ENCODE data around the gene TTC29.
"Not testable (repeated sequence)": the region's sequence is repeated elsewhere in the genome, so short reads cannot be mapped to it uniquely, and the experiment has no call there.

TTC29 gene

DNA sequence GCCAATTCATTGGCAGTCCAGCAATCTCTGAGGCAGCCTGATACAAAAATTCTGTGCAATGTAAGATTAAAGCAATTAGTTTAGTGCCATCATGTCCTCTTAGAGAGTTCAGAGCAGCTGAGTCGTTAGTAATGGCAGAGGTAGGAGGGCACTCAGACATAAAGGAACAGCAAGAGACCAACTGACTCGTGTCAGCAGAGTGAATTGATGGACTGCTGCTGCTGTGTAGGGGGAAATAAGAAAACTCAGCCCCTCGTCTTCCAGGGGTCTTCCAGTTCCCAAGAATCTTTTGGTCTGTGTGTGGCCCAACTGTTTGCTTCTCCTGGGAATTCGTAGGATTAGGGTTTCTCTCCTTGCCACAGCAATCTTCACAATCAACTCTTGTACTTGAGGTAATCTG lies 100.9 kb downstream of the TTC29 start:
- no peak overlapping the region for H3K4me3 ChIP-seq (ENCODE audit: low read depth, low read length)
- DNase-seq (ENCODE audit: low read depth) = no peak

DNA sequence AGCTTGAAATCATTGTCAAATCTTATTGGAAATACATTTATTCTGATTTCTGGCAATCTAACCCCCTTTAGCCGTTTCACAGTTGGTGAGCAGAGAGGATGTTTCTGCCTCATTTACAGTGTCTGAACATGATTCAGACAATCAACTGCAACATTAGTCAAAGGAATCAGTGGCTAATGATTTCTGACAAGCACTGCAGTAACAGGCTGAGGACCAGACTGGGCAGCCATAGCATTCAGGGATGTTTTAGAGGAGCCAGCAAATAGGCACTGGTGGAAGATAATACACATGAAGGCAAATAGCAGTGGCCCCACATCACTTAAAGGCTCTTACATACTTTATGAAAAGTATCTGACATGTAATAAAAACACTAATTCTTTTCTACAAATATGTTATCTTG lies 102.8 kb downstream of the TTC29 start:
- DNase-seq (ENCODE audit: low read depth) = no peak
- TF ChIP-seq, protein P1, sequence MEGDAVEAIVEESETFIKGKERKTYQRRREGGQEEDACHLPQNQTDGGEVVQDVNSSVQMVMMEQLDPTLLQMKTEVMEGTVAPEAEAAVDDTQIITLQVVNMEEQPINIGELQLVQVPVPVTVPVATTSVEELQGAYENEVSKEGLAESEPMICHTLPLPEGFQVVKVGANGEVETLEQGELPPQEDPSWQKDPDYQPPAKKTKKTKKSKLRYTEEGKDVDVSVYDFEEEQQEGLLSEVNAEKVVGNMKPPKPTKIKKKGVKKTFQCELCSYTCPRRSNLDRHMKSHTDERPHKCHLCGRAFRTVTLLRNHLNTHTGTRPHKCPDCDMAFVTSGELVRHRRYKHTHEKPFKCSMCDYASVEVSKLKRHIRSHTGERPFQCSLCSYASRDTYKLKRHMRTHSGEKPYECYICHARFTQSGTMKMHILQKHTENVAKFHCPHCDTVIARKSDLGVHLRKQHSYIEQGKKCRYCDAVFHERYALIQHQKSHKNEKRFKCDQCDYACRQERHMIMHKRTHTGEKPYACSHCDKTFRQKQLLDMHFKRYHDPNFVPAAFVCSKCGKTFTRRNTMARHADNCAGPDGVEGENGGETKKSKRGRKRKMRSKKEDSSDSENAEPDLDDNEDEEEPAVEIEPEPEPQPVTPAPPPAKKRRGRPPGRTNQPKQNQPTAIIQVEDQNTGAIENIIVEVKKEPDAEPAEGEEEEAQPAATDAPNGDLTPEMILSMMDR (IDR thresholded peaks at IDR 0.05; ENCODE audit: control insufficient read depth, extremely low read depth, insufficient read depth) = no peak

More for the DNA sequence above, 100.9 kb downstream of the TTC29 start:
- TF ChIP-seq, protein P1 (IDR thresholded peaks at IDR 0.05; ENCODE audit: control insufficient read depth, extremely low read depth, insufficient read depth) = no peak

DNA sequence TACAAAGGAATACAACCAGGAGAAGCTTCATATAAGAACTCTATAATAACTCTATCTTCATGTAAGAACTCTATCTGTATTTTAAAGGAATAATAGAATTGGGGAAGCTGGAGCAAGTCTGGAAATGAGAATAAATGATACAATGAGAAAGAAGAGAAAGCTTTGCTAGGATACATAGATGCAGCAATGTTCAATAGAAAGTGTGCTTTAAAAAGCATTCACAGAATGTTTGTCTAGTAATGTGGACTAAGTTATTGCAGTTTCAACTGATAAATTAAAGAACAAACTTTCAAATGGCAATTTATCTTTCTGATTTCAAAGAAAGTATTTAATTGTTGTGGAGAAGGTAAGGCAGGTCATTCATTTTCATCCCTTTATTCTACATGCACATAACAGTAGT lies 104.9 kb downstream of the TTC29 start:
- no peak overlapping the region for H3K4me3 ChIP-seq (ENCODE audit: low read depth, low read length)
- no peak for DNase-seq (ENCODE audit: low read depth)
- TF ChIP-seq, protein P1 (IDR thresholded peaks at IDR 0.05; ENCODE audit: control insufficient read depth, extremely low read depth, insufficient read depth) = no peak

More for the DNA sequence above, 102.8 kb downstream of the TTC29 start:
- no peak overlapping the region for H3K4me3 ChIP-seq (ENCODE audit: low read depth, low read length)

DNA sequence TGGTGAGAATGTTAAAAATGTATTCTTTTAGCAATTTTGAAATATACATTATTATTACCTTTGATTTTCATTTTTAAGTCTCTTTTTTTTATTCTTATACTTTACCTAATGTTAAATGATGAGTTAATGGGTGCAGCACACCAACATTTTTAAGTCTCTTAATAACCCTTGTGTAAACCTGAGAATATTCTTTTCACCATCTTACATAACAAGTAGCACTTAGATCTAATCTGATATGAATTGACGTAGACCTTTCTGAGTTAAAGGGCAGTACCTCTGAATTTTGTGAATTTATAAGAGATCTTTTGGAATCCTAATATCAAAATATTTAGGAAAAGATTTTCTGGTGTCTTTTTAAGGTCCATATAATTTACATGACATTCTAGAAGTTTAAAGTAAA lies 110.6 kb downstream of the TTC29 start:
- H3K4me3 ChIP-seq (ENCODE audit: low read depth, low read length) = no peak overlapping the region
- TF ChIP-seq, protein P1 (IDR thresholded peaks at IDR 0.05; ENCODE audit: control insufficient read depth, extremely low read depth, insufficient read depth) = no peak
- DNase-seq (ENCODE audit: low read depth) = no peak

DNA sequence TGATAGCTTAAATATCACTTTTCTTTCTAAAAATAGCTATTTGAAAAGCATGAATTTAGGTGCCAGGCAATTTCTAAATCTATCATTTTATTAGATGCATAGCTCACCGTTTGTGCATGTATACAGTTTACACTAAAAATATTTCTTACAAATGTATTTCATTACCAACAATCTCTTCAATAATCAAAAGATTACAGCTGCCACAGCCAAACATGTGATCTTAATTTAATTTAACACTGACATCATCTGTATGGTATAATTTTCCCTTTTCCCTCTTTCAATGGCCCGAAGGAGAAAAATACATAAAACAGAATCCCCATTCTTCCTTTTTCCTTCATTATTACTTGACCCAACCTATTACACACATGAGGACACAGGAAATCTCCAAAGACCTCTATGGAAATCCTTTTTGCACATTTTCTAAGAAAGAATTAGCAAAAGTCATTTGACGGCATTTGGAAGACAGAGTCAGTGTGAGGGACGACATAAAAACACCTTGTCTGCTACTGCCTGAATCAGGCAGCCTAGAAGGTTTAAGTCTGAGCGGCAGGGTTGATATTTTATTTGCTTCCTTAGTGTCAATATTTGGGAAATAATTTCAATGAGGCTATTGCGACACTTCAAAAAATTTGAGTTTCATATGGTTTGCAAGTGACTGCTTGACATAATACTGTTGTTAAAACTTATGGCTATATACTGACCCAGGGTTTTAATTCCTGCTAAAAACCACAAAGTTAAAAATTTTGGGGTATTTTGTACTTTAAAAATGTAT lies 111.2 kb downstream of the TTC29 start:
- no peak overlapping the region for H3K4me3 ChIP-seq (ENCODE audit: low read depth, low read length)
- TF ChIP-seq, protein P1 (IDR thresholded peaks at IDR 0.05; ENCODE audit: control insufficient read depth, extremely low read depth, insufficient read depth) = no peak
- no peak for DNase-seq (ENCODE audit: low read depth)

DNA sequence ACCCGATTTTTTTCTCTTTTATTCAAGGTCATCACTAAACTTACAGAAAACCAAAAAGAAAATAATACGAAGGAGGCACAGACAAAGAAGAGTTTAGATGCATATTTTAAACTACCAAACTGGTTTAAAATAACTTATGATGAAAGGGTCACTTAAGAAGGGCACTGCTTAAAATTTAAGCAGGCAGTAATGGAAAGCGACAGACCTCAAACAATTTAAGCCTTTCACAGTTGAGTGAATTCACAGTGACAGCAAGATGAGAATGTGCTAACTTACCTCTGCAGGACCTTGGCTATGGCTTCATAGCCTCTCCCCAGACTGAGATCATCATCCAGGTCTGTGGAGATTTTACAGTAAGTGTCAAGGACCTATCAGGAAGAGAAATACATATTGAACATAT lies 112.1 kb downstream of the TTC29 start:
- TF ChIP-seq, protein P1 (IDR thresholded peaks at IDR 0.05; ENCODE audit: control insufficient read depth, extremely low read depth, insufficient read depth) = no peak
- DNase-seq (ENCODE audit: low read depth) = no peak
- no peak overlapping the region for H3K4me3 ChIP-seq (ENCODE audit: low read depth, low read length)

DNA sequence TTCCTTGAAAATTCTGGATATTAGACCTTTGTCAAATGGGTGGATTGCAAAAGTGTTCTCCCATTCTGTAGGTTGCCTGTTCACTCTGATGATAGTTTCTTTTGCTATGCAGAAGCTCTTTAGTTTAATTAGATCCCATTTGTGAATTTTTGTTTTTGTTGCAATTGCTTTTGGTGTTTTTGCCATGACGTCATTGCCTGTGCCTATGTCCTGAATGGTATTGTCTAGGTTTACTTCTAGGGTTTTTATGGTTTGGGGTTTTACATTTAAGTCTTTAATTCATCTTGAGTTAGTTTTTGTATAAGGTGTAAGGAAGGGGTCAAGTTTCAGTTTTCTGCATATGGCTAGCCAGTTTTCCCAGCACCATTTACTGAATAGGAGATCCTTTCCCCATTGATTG lies 122.7 kb downstream of the TTC29 start:
- H3K4me3 ChIP-seq (ENCODE audit: low read depth, low read length) = not testable (repeated sequence)

More for the DNA sequence above, 122.7 kb downstream of the TTC29 start:
- DNase-seq (ENCODE audit: low read depth) = not testable (repeated sequence)
